Head of caudate nucleus (tissue), 42 donors: ENCODE results near the gene C2CD2.

Source experiments
- DNase-seq, 42 donors: peaks; one replicate each; pipeline versions ENCODE4 v3.0.0 to v3.0.0-alpha.2; 2020 to 2021; ENCODE audit warnings: mixed read lengths in 7 of 42
- intact Hi-C: fragments of 100-400 bp; cut with DNase I; formaldehyde crosslinking; loops from one replicate; pipeline ENCODE4 v1.15.0; 2022

Gene C2CD2

GRCh38 chr21:41901099-41901498 lies 52.7 kb downstream of the C2CD2 start:
- intact Hi-C loops = no loop called here
- no peak for DNase-seq

GRCh38 chr21:41900401-41900800 lies 53.4 kb downstream of the C2CD2 start:
- intact Hi-C loops = no loop called here
- DNase-seq = no peak

GRCh38 chr21:41899426-41900202 lies 54.2 kb downstream of the C2CD2 start:
- intact Hi-C loops = loop anchor here (10.0 kb wide), 1 partner anchor 65 kb away; no protein-coding TSS in a partner anchor
- no peak for DNase-seq

- DNase-seq = no peak
- intact Hi-C loops = loop anchor here (10.0 kb wide), 1 partner anchor 64 kb away; no protein-coding TSS in a partner anchor
Observed at GRCh38 chr21:41898998-41899397, 54.8 kb downstream of the C2CD2 start.

- intact Hi-C loops = loop anchor here (10.0 kb wide), 1 partner anchor 63 kb away; no protein-coding TSS in a partner anchor
- peak in 1 of 42 donors; percentile 27 for DNase-seq
Observed at GRCh38 chr21:41897700-41898099, 56.1 kb downstream of the C2CD2 start.

- DNase-seq = no peak
- intact Hi-C loops = loop anchor here (10.0 kb wide), 1 partner anchor 62 kb away; no protein-coding TSS in a partner anchor
Observed at GRCh38 chr21:41897047-41897669, 56.7 kb downstream of the C2CD2 start.

- peak in 19 of 42 donors; percentile 10 to 66 (median 29) for DNase-seq
- intact Hi-C loops = loop anchor here (10.0 kb wide), 1 partner anchor 61 kb away; no protein-coding TSS in a partner anchor
Observed at GRCh38 chr21:41895643-41896493, 58.0 kb downstream of the C2CD2 start.

- intact Hi-C loops = loop anchor here (10.0 kb wide), 1 partner anchor 60 kb away; no protein-coding TSS in a partner anchor
Observed at GRCh38 chr21:41894922-41895557, 58.8 kb downstream of the C2CD2 start.

GRCh38 chr21:41894511-41894910 lies 59.3 kb downstream of the C2CD2 start:
- DNase-seq = no peak

More at GRCh38 chr21:41894922-41895557, 58.8 kb downstream of the C2CD2 start:
- DNase-seq = no peak

GRCh38 chr21:41892726-41893125 lies 61.1 kb downstream of the C2CD2 start:
- intact Hi-C loops = loop anchor here (10.0 kb wide), 1 partner anchor 58 kb away; no protein-coding TSS in a partner anchor

More at GRCh38 chr21:41894511-41894910, 59.3 kb downstream of the C2CD2 start:
- intact Hi-C loops = loop anchor here (10.0 kb wide), 1 partner anchor 60 kb away; no protein-coding TSS in a partner anchor

GRCh38 chr21:41891132-41891531 lies 62.7 kb downstream of the C2CD2 start:
- DNase-seq = peak in 1 of 42 donors; percentile 7
- intact Hi-C loops = loop anchor here (10.0 kb wide), 1 partner anchor 56 kb away; no protein-coding TSS in a partner anchor

More at GRCh38 chr21:41892726-41893125, 61.1 kb downstream of the C2CD2 start:
- no peak for DNase-seq

GRCh38 chr21:41890355-41890754 lies 63.5 kb downstream of the C2CD2 start:
- peak in 3 of 42 donors; percentile 33 to 51 (median 51) for DNase-seq
- intact Hi-C loops = loop anchor here (10.0 kb wide), 1 partner anchor 56 kb away; no protein-coding TSS in a partner anchor

- intact Hi-C loops = no loop called here
- DNase-seq = no peak
Observed at GRCh38 chr21:41888749-41889376, 65.0 kb downstream of the C2CD2 start.

- intact Hi-C loops = no loop called here
- DNase-seq = no peak
Observed at GRCh38 chr21:41887667-41888066, 66.2 kb downstream of the C2CD2 start.

- intact Hi-C loops = no loop called here
Observed at GRCh38 chr21:41886328-41886727, 67.5 kb downstream of the C2CD2 start.

GRCh38 chr21:41885341-41886024 lies 68.3 kb downstream of the C2CD2 start:
- intact Hi-C loops = no loop called here
- no peak for DNase-seq

More at GRCh38 chr21:41886328-41886727, 67.5 kb downstream of the C2CD2 start:
- DNase-seq = no peak

GRCh38 chr21:41884501-41885030 lies 69.3 kb downstream of the C2CD2 start:
- intact Hi-C loops = no loop called here
- DNase-seq = no peak
